Measurements from ENCODE around the gene ASCL2. TPM values are rescaled to one million over a fixed set of nuclear protein-coding genes. Genes with fewer than 3 reads are reported as not detected.

ASCL2 gene
- total and polyA plus RNA-seq, 7 donors, result 0.03 to 0.08 TPM; not detected in 5

- Histone ChIP-seq H3K27ac (no peak overlapping the region), H3K27me3 (ENCODE audit: insufficient read depth in 3 of 3, low read length in 2 of 3) (peaks cover 0 to 2% (median 0%) of the 10 kb centered on the region in 3 donors), H3K4me1 (peaks cover 5% of the 10 kb centered on the region), H3K36me3 (ENCODE audit: insufficient read depth in 1 of 2, low read depth in 1 of 2) (no peaks in the 10 kb centered on the region), H3K9me3 (peaks cover 3% of the 10 kb centered on the region), H3K4me3 (no peak overlapping the region)
- 92 to 96% (median 94%) methylated on average over 15 to 17 of the region's 17 CpGs for WGBS, 3 donors
- DNase-seq, result peak in 1 of 2 donors; percentile 41
- TF ChIP-seq, protein P1, sequence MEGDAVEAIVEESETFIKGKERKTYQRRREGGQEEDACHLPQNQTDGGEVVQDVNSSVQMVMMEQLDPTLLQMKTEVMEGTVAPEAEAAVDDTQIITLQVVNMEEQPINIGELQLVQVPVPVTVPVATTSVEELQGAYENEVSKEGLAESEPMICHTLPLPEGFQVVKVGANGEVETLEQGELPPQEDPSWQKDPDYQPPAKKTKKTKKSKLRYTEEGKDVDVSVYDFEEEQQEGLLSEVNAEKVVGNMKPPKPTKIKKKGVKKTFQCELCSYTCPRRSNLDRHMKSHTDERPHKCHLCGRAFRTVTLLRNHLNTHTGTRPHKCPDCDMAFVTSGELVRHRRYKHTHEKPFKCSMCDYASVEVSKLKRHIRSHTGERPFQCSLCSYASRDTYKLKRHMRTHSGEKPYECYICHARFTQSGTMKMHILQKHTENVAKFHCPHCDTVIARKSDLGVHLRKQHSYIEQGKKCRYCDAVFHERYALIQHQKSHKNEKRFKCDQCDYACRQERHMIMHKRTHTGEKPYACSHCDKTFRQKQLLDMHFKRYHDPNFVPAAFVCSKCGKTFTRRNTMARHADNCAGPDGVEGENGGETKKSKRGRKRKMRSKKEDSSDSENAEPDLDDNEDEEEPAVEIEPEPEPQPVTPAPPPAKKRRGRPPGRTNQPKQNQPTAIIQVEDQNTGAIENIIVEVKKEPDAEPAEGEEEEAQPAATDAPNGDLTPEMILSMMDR (IDR thresholded peaks at IDR 0.05), result no peak
- no peak for ATAC-seq
- intact Hi-C loops (cut with DNase I), result no loop called here
Measured at GRCh38 chr11:2317354-2318050, 47.1 kb upstream of the ASCL2 start.

- H3K36me3 ChIP-seq (ENCODE audit: insufficient read depth in 1 of 2, low read depth in 1 of 2), result no peaks in the 10 kb centered on the region
- 56 to 88% (median 76%) methylated on average over 3 of the region's 3 CpGs for WGBS, 3 donors
- H3K4me1 ChIP-seq, result peaks cover 5% of the 10 kb centered on the region
- TF ChIP-seq, protein P1 (IDR thresholded peaks at IDR 0.05), result no peak
- H3K27ac ChIP-seq, result no peak overlapping the region
- DNase-seq, result no peak
- peaks cover 3% of the 10 kb centered on the region for H3K9me3 ChIP-seq
- intact Hi-C loops (cut with DNase I), result no loop called here
- no peak overlapping the region for H3K4me3 ChIP-seq
- no peak for ATAC-seq
- peaks cover 0 to 2% (median 0%) of the 10 kb centered on the region in 3 donors for H3K27me3 ChIP-seq (ENCODE audit: insufficient read depth in 3 of 3, low read length in 2 of 3)
Measured at GRCh38 chr11:2316963-2317244, 46.5 kb upstream of the ASCL2 start.

GRCh38 chr11:2316169-2316962 is 46.0 kb upstream of the ASCL2 start:
- 87% methylated on average over 23 of the region's 23 CpGs for WGBS, 3 donors
- no peaks in the 10 kb centered on the region for H3K36me3 ChIP-seq (ENCODE audit: insufficient read depth in 1 of 2, low read depth in 1 of 2)
- intact Hi-C loops (cut with DNase I), result no loop called here
- H3K4me1 ChIP-seq, result peaks cover 5% of the 10 kb centered on the region
- no peak overlapping the region for H3K4me3 ChIP-seq
- peaks cover 0 to 2% (median 0%) of the 10 kb centered on the region in 3 donors for H3K27me3 ChIP-seq (ENCODE audit: insufficient read depth in 3 of 3, low read length in 2 of 3)
- peaks cover 3% of the 10 kb centered on the region for H3K9me3 ChIP-seq
- TF ChIP-seq, protein P1 (IDR thresholded peaks at IDR 0.05), result no peak
- peak in 1 of 2 donors; percentile 43 for DNase-seq
- no peak overlapping the region for H3K27ac ChIP-seq
- no peak for ATAC-seq

DNA sequence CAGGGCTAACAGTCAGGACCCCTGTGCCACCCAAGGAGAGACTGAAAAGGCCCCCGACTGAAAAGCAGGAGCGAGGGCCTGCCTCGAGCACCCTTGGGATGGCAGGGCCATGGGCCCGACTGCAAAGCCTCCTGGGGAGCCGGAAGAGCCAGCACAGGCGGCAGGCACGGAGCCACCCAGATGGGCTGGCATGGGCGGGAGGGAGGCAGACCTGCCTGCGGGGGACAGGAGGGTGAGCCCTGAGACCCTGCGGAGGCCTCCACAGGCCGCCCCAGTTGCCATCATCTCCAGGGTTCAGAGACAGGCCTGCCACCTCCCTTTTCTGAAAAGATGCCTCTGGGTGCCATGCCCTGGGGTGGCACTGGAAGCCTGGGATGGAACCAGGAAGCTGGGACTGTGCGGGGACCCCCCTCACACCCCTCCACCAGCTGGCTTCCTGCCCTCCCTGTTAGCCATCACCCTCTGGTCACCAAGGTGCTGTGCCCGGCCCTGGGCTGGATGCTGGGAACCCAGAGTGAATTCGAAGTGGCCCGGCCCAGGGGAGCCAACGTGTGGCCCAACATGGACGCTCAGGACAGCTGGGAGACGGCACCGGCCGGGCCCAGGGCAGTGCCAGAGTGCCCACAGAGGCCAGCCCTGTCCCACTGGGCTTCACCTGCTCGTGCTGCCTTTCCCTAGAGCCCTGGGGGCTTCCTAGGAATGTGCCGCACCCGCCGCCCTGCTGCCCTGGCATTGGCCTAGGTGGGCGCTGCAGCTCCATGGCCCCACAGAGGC is 45.2 kb upstream of the ASCL2 start:
- H3K9me3 ChIP-seq, result peaks cover 3% of the 10 kb centered on the region
- peaks cover 0 to 2% (median 0%) of the 10 kb centered on the region in 3 donors for H3K27me3 ChIP-seq (ENCODE audit: insufficient read depth in 3 of 3, low read length in 2 of 3)
- no peaks in the 10 kb centered on the region for H3K36me3 ChIP-seq (ENCODE audit: insufficient read depth in 1 of 2, low read depth in 1 of 2)
- TF ChIP-seq, protein P1 (IDR thresholded peaks at IDR 0.05), result no peak
- ATAC-seq (peak in 3 of 4 donors; percentile 3 to 44 (median 13)), DNase-seq (peak in 1 of 2 donors; percentile 31)
- peaks cover 5% of the 10 kb centered on the region for H3K4me1 ChIP-seq
- H3K4me3 ChIP-seq, result no peak overlapping the region
- intact Hi-C loops (cut with DNase I), result no loop called here
- H3K27ac ChIP-seq, result no peak overlapping the region
- WGBS, 3 donors, result 57 to 68% (median 60%) methylated on average over 24 to 25 of the region's 25 CpGs

All from psoas muscle (tissue), 8 donors.